ENCODE data around the gene CBX4. TPM values are rescaled to one million over a fixed set of nuclear protein-coding genes. Genes with fewer than 3 reads are reported as not detected.

CBX4 gene
- total and polyA plus RNA-seq, 2 of the 13 experiments (the other 11 are each of a cell fraction or from before 2014, with no cell fraction given): 25.8 to 50.8 TPM

DNA sequence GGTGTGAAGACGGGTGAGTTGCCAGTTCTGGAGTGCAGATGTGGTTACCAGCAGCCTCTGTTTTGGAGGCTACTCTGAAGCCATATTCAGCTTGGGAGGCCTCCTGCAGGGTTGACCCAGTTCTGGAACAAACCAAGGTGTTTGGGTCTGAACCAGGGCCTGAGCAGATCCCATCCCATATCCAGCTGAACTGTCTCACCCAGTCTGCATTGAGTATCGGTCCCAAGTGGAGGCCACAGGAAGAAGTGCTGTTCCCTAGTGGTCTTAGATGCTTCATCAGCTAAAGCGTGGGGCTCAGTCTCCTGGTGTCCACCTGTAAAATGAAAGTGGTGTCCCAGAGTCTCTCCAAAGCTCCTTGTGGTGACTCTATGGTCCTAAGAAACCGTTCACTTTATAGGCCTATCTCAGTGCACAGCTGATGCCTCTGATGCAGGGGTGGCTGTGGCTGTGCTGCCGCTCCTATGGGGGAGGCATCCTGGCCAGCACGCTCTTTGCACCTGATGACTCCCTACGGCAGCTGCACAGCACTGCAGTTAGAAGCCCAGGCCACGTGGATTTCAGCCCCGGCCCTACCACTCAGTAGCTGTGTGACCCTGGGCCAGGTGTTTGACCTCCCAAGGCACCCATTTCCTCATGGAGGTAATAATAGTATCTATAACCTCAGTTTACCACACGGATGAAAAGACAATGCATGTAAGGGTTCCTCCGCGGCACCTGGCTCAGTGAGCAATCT, 21.0 kb downstream of the CBX4 start (continued):
- TF ChIP-seq, protein P1, sequence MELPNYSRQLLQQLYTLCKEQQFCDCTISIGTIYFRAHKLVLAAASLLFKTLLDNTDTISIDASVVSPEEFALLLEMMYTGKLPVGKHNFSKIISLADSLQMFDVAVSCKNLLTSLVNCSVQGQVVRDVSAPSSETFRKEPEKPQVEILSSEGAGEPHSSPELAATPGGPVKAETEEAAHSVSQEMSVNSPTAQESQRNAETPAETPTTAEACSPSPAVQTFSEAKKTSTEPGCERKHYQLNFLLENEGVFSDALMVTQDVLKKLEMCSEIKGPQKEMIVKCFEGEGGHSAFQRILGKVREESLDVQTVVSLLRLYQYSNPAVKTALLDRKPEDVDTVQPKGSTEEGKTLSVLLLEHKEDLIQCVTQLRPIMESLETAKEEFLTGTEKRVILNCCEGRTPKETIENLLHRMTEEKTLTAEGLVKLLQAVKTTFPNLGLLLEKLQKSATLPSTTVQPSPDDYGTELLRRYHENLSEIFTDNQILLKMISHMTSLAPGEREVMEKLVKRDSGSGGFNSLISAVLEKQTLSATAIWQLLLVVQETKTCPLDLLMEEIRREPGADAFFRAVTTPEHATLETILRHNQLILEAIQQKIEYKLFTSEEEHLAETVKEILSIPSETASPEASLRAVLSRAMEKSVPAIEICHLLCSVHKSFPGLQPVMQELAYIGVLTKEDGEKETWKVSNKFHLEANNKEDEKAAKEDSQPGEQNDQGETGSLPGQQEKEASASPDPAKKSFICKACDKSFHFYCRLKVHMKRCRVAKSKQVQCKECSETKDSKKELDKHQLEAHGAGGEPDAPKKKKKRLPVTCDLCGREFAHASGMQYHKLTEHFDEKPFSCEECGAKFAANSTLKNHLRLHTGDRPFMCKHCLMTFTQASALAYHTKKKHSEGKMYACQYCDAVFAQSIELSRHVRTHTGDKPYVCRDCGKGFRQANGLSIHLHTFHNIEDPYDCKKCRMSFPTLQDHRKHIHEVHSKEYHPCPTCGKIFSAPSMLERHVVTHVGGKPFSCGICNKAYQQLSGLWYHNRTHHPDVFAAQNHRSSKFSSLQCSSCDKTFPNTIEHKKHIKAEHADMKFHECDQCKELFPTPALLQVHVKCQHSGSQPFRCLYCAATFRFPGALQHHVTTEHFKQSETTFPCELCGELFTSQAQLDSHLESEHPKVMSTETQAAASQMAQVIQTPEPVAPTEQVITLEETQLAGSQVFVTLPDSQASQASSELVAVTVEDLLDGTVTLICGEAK (IDR thresholded peaks at IDR 0.05): no peak
- TF ChIP-seq, protein P1 (CRISPR knock-in tag; IDR thresholded peaks at IDR 0.05): peak; percentile 66; the same call in 1 of the 2 replicates
- TF ChIP-seq HCFC1 (IDR thresholded peaks at IDR 0.05; ENCODE audit: low read depth, low read length): no peak
- TF ChIP-seq TCF7 (IDR thresholded peaks at IDR 0.05; ENCODE audit: low read depth): no peak
- TF ChIP-seq HOXA3 (CRISPR knock-in tag; IDR thresholded peaks at IDR 0.05): peak; percentile 59; the same call in 1 of the 2 replicates
- no peak for TF ChIP-seq ZNF317 (CRISPR knock-in tag; IDR thresholded peaks at IDR 0.05)
- TF ChIP-seq ZNF781 (CRISPR knock-in tag; IDR thresholded peaks at IDR 0.05; ENCODE audit: borderline replicate concordance, not compliant biosample characterization): peak; percentile 64
- TF ChIP-seq PHF5A (CRISPR knock-in tag; IDR thresholded peaks at IDR 0.05; ENCODE audit: low read depth, unreplicated experiment): no peak
- no peak for TF ChIP-seq MATR3 (CRISPR knock-in tag; IDR thresholded peaks at IDR 0.05)
- TF ChIP-seq POLR2AphosphoS5 (IDR thresholded peaks at IDR 0.05; ENCODE audit: low read depth, low read length): no peak
- TF ChIP-seq FOXC1 (CRISPR knock-in tag; IDR thresholded peaks at IDR 0.05; ENCODE audit: borderline replicate concordance): no peak
- TF ChIP-seq, protein P2, sequence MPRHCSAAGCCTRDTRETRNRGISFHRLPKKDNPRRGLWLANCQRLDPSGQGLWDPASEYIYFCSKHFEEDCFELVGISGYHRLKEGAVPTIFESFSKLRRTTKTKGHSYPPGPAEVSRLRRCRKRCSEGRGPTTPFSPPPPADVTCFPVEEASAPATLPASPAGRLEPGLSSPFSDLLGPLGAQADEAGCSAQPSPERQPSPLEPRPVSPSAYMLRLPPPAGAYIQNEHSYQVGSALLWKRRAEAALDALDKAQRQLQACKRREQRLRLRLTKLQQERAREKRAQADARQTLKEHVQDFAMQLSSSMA (CRISPR knock-in tag; IDR thresholded peaks at IDR 0.05): no peak
- no peak for TF ChIP-seq ZFP90 (CRISPR knock-in tag; IDR thresholded peaks at IDR 0.05; ENCODE audit: borderline replicate concordance)
- TF ChIP-seq ZNF3 (CRISPR knock-in tag; IDR thresholded peaks at IDR 0.05): no peak
- TF ChIP-seq, protein P3, sequence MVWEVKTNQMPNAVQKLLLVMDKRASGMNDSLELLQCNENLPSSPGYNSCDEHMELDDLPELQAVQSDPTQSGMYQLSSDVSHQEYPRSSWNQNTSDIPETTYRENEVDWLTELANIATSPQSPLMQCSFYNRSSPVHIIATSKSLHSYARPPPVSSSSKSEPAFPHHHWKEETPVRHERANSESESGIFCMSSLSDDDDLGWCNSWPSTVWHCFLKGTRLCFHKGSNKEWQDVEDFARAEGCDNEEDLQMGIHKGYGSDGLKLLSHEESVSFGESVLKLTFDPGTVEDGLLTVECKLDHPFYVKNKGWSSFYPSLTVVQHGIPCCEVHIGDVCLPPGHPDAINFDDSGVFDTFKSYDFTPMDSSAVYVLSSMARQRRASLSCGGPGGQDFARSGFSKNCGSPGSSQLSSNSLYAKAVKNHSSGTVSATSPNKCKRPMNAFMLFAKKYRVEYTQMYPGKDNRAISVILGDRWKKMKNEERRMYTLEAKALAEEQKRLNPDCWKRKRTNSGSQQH (CRISPR knock-in tag; IDR thresholded peaks at IDR 0.05; ENCODE audit: low read depth): no peak; the same call in 1 of the 2 replicates
- TF ChIP-seq, protein P4, sequence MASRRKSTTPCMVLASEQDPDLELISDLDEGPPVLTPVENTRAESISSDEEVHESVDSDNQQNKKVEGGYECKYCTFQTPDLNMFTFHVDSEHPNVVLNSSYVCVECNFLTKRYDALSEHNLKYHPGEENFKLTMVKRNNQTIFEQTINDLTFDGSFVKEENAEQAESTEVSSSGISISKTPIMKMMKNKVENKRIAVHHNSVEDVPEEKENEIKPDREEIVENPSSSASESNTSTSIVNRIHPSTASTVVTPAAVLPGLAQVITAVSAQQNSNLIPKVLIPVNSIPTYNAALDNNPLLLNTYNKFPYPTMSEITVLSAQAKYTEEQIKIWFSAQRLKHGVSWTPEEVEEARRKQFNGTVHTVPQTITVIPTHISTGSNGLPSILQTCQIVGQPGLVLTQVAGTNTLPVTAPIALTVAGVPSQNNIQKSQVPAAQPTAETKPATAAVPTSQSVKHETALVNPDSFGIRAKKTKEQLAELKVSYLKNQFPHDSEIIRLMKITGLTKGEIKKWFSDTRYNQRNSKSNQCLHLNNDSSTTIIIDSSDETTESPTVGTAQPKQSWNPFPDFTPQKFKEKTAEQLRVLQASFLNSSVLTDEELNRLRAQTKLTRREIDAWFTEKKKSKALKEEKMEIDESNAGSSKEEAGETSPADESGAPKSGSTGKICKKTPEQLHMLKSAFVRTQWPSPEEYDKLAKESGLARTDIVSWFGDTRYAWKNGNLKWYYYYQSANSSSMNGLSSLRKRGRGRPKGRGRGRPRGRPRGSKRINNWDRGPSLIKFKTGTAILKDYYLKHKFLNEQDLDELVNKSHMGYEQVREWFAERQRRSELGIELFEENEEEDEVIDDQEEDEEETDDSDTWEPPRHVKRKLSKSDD (CRISPR knock-in tag; IDR thresholded peaks at IDR 0.05; ENCODE audit: low read depth): no peak
